OCI-LY3 (cell line): Measurements from ENCODE around the gene CMIP.

ENCODE experiments used
- H2AFZ ChIP-seq: fragments of 200-600, 300-600 bp; shearing (Covaris generic); 2 replicates; pipeline ENCODE4 v1.6.0; 2014; ENCODE audit warnings: antibody characterized with exemption, low read depth, low read length
- H3K27ac ChIP-seq: fragments of 200-600, 300-600 bp; sonication (generic); 2 replicates; pipeline ENCODE4 v1.5.1; 2014; ENCODE audit warnings: mild to moderate bottlenecking, low read length, moderate library complexity, mixed read lengths
- H3K27me3 ChIP-seq: fragments of 200-600, 300-600 bp; sonication (generic); 2 replicates; pipeline ENCODE4 v1.6.1; 2014; ENCODE audit warnings: low read depth, low read length, mixed read lengths
- H3K36me3 ChIP-seq: fragments of 200-600, 300-600 bp; sonication (generic); replicated peaks from 2 replicates; pipeline ENCODE3; 2014; ENCODE audit warnings: low read depth, low read length, mixed read lengths
- H3K4me1 ChIP-seq: fragments of 300-600, 200-600 bp; sonication (generic); 2 replicates; pipeline ENCODE4 v1.6.1; 2014; ENCODE audit warnings: low read length, mixed read lengths
- H3K4me2 ChIP-seq: fragments of 200-600, 300-600 bp; sonication (generic); 2 replicates; pipeline ENCODE4 v1.6.1; 2014; ENCODE audit warnings: low read length, mixed read lengths
- H3K4me3 ChIP-seq: fragments of 300-600, 200-600 bp; sonication (generic); 2 replicates; pipeline ENCODE4 v1.5.1; 2014; ENCODE audit warnings: antibody characterized with exemption, mild to moderate bottlenecking, low read length, moderate library complexity
- H3K79me2 ChIP-seq: fragments of 300-600, 200-600 bp; shearing (Covaris generic); 2 replicates; pipeline ENCODE4 v1.6.1; 2014; ENCODE audit warnings: mild to moderate bottlenecking, low read length, mixed read lengths
- H3K9ac ChIP-seq: fragments of 300-600, 200-600 bp; shearing (Covaris generic); 2 replicates; pipeline ENCODE4 v1.6.0; 2014; ENCODE audit warnings: mild to moderate bottlenecking, low read length, moderate library complexity
- H3K9me3 ChIP-seq: fragments of 200-600, 300-600 bp; shearing (Covaris generic); 2 replicates; pipeline ENCODE4 v1.6.1; 2014; ENCODE audit warnings: low read length, mixed read lengths; ENCODE audit not compliant: insufficient read depth
- H4K20me1 ChIP-seq: fragments of 200-600, 300-600 bp; sonication (generic); 2 replicates; pipeline ENCODE4 v1.6.1; 2016; ENCODE audit warnings: low read length, mixed read lengths; ENCODE audit not compliant: insufficient read depth
- CTCF ChIP-seq: fragments of 200-600, 300-600 bp; sonication (generic); IDR thresholded peaks from 2 replicates; pipeline ENCODE4 v1.5.1; 2014; ENCODE audit warnings: antibody characterized with exemption, low read length, low read depth
- EZH2phosphoT487 ChIP-seq: fragments of 200-600 bp; shearing (Covaris generic); IDR thresholded peaks from 2 replicates; pipeline ENCODE4 v1.6.1; 2018; ENCODE audit warnings: antibody characterized with exemption, mixed run types, low read depth

CMIP gene

GRCh38 chr16:81595629-81596292 lies 151.2 kb downstream of the CMIP start:
- no peak for TF ChIP-seq EZH2phosphoT487
- no peak for TF ChIP-seq CTCF
- Histone ChIP-seq H3K27me3 (no peaks in the 10 kb centered on the region), H2AFZ (no peak overlapping the region), H3K4me1 (no peaks in the 10 kb centered on the region), H3K4me2 (no peak overlapping the region), H3K9ac (no peak overlapping the region), H4K20me1 (peaks cover 58% of the 10 kb centered on the region), H3K79me2 (peaks cover 34% of the 10 kb centered on the region), H3K27ac (no peak overlapping the region), H3K9me3 (no peaks in the 10 kb centered on the region), H3K36me3 (no peaks in the 10 kb centered on the region), H3K4me3 (no peak overlapping the region)

GRCh38 chr16:81597079-81597658 lies 152.6 kb downstream of the CMIP start:
- no peaks in the 10 kb centered on the region for H3K4me1 ChIP-seq
- peaks cover 57% of the 10 kb centered on the region for H4K20me1 ChIP-seq
- TF ChIP-seq EZH2phosphoT487 = no peak
- no peak for TF ChIP-seq CTCF
- H3K4me2 ChIP-seq = no peak overlapping the region
- H3K79me2 ChIP-seq = peaks cover 34% of the 10 kb centered on the region
- H3K27me3 ChIP-seq = no peaks in the 10 kb centered on the region
- H3K9ac ChIP-seq = no peak overlapping the region
- H3K27ac ChIP-seq = no peak overlapping the region
- no peak overlapping the region for H2AFZ ChIP-seq
- no peak overlapping the region for H3K4me3 ChIP-seq
- no peaks in the 10 kb centered on the region for H3K36me3 ChIP-seq
- no peaks in the 10 kb centered on the region for H3K9me3 ChIP-seq

GRCh38 chr16:81598083-81598482 lies 153.5 kb downstream of the CMIP start:
- H3K9ac ChIP-seq = no peak overlapping the region
- H3K27me3 ChIP-seq = no peaks in the 10 kb centered on the region
- peaks cover 34% of the 10 kb centered on the region for H3K79me2 ChIP-seq
- peaks cover 58% of the 10 kb centered on the region for H4K20me1 ChIP-seq
- H3K4me1 ChIP-seq = no peaks in the 10 kb centered on the region
- H3K36me3 ChIP-seq = no peaks in the 10 kb centered on the region
- no peak overlapping the region for H3K4me3 ChIP-seq
- TF ChIP-seq EZH2phosphoT487 = no peak
- TF ChIP-seq CTCF = peak; percentile 28; the same call in 1 of the 2 replicates
- H3K4me2 ChIP-seq = no peak overlapping the region
- H3K27ac ChIP-seq = no peak overlapping the region
- H3K9me3 ChIP-seq = no peaks in the 10 kb centered on the region
- no peak overlapping the region for H2AFZ ChIP-seq

- Histone ChIP-seq H3K4me2 (no peak overlapping the region), H3K27ac (no peak overlapping the region), H3K79me2 (peaks cover 38% of the 10 kb centered on the region)
These were observed 154.6 kb downstream of the CMIP start for GRCh38 chr16:81599034-81599744.

More at GRCh38 chr16:81599034-81599744, 154.6 kb downstream of the CMIP start:
- Histone ChIP-seq H3K9me3 (no peaks in the 10 kb centered on the region), H3K27me3 (no peaks in the 10 kb centered on the region), H3K9ac (no peak overlapping the region), H2AFZ (no peak overlapping the region), H3K36me3 (no peaks in the 10 kb centered on the region), H3K4me3 (no peak overlapping the region), H3K4me1 (no peaks in the 10 kb centered on the region), H4K20me1 (peaks cover 68% of the 10 kb centered on the region)
- no peak for TF ChIP-seq CTCF
- TF ChIP-seq EZH2phosphoT487 = no peak
